ENCODE data around the gene ADCYAP1. TPM values are rescaled to one million over a fixed set of nuclear protein-coding genes. Genes with fewer than 3 reads are reported as not detected.

The ADCYAP1 gene
- total RNA-seq, 1 donor from 2014 or later: 0.32 TPM

GRCh38 chr18:902229-902628, 2.4 kb upstream of the ADCYAP1 start:
- intact Hi-C loops (cut with DNase I): no loop called here
- H3K27me3 ChIP-seq (ENCODE audit: low read depth): peaks cover 66% of the 10 kb centered on the region
- no peaks in the 10 kb centered on the region for H3K36me3 ChIP-seq
- no peak for TF ChIP-seq CTCF (IDR thresholded peaks at IDR 0.05)
- H3K9me3 ChIP-seq: no peaks in the 10 kb centered on the region
- no peak overlapping the region for H3K4me3 ChIP-seq
- ATAC-seq: no peak
- H3K4me1 ChIP-seq: peaks cover 17% of the 10 kb centered on the region
- DNase-seq: no peak
- H3K27ac ChIP-seq: no peak overlapping the region

GRCh38 chr18:903701-904100, 970 bp upstream of the ADCYAP1 start:
- DNase-seq (peak; percentile 57), ATAC-seq (no peak)
- Histone ChIP-seq H3K9me3 (no peaks in the 10 kb centered on the region), H3K27ac (no peak overlapping the region), H3K27me3 (ENCODE audit: low read depth) (peaks cover 74% of the 10 kb centered on the region), H3K4me1 (peaks cover 32% of the 10 kb centered on the region), H3K36me3 (no peaks in the 10 kb centered on the region), H3K4me3 (no peak overlapping the region)
- intact Hi-C loops (cut with DNase I): no loop called here
- TF ChIP-seq CTCF (IDR thresholded peaks at IDR 0.05): no peak

GRCh38 chr18:905307-905947, 756 bp downstream of the ADCYAP1 start:
- ATAC-seq (no peak), DNase-seq (no peak)
- Histone ChIP-seq H3K4me3 (no peak overlapping the region), H3K36me3 (no peaks in the 10 kb centered on the region), H3K27me3 (ENCODE audit: low read depth) (peaks cover 91% of the 10 kb centered on the region), H3K27ac (no peak overlapping the region), H3K4me1 (peaks cover 40% of the 10 kb centered on the region), H3K9me3 (no peaks in the 10 kb centered on the region)
- no peak for TF ChIP-seq CTCF (IDR thresholded peaks at IDR 0.05)
- intact Hi-C loops (cut with DNase I): no loop called here

GRCh38 chr18:905948-906415, 1.3 kb downstream of the ADCYAP1 start:
- Histone ChIP-seq H3K36me3 (no peaks in the 10 kb centered on the region), H3K4me1 (peaks cover 40% of the 10 kb centered on the region), H3K27me3 (ENCODE audit: low read depth) (peaks cover 94% of the 10 kb centered on the region), H3K9me3 (no peaks in the 10 kb centered on the region), H3K4me3 (no peak overlapping the region), H3K27ac (no peak overlapping the region)
- DNase-seq: no peak
- TF ChIP-seq CTCF (IDR thresholded peaks at IDR 0.05): no peak
- no peak for ATAC-seq
- intact Hi-C loops (cut with DNase I): no loop called here

GRCh38 chr18:906416-907114, 1.9 kb downstream of the ADCYAP1 start:
- H3K27ac ChIP-seq: no peak overlapping the region
- H3K27me3 ChIP-seq (ENCODE audit: low read depth): peaks cover 94% of the 10 kb centered on the region
- peaks cover 40% of the 10 kb centered on the region for H3K4me1 ChIP-seq
- intact Hi-C loops (cut with DNase I): no loop called here
- H3K4me3 ChIP-seq: peak overlapping the region; percentile 53
- DNase-seq: no peak
- no peak for TF ChIP-seq CTCF (IDR thresholded peaks at IDR 0.05)
- no peak for ATAC-seq
- H3K9me3 ChIP-seq: no peaks in the 10 kb centered on the region
- no peaks in the 10 kb centered on the region for H3K36me3 ChIP-seq
